ENCODE measurements around the gene FSTL4.

DNA sequence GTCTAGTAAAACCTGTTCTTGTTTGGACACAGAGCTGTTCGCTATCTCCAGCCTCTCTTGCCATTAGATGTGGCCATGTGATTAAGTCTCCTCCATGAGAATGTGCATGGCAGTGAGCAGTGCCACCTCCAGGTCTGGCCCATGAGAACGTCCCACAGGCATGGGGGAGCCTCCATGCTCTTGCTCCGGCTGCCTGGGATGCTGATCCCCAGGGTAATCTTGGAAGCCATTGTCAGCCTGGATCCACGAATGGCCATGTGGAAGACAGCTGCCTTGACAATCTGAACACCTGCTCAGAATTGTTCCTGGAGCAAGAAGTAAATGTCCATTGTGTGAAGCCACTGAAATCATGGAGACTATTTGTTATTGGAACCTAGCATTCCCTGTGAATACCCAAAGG is 83.5 kb downstream of the FSTL4 start:
- no peak for TF ChIP-seq CTCF (IDR thresholded peaks at IDR 0.05; ENCODE audit: low read length)
- TF ChIP-seq EZH2 (optimal IDR thresholded peaks at IDR 0.05; ENCODE audit: low read depth, low read length): no peak
